Liver (tissue), 9 donors: ENCODE results near the gene CYFIP2. TPM values are rescaled to one million over a fixed set of nuclear protein-coding genes. Genes with fewer than 3 reads are reported as not detected.

Experiments used
- DNase-seq: peaks from one replicate; pipeline ENCODE4 v3.0.0-alpha.2; 2017; ENCODE audit warnings: low spot score
- H3K27ac ChIP-seq, 2 donors: one replicate each; pipeline ENCODE4 v1.7.0; 2013; ENCODE audit warnings: inconsistent platforms in 2 of 2, low read length in 2 of 2, control low read depth in 1 of 2, low read depth in 1 of 2, mild to moderate bottlenecking in 1 of 2
- H3K27me3 ChIP-seq, 4 donors: one replicate each; pipeline versions ENCODE4 v1.6.1 to v1.7.0; 2013; ENCODE audit warnings: low read length in 3 of 4, inconsistent platforms in 1 of 4, mild to moderate bottlenecking in 1 of 4, moderate library complexity in 1 of 4; ENCODE audit not compliant: control insufficient read depth in 4 of 4, insufficient read depth in 4 of 4
- H3K36me3 ChIP-seq, 4 donors: one replicate each; pipeline versions ENCODE4 v1.6.1 to v1.7.0; 2013; ENCODE audit warnings: low read length in 3 of 4, mild to moderate bottlenecking in 3 of 4, low read depth in 1 of 4, moderate library complexity in 1 of 4; ENCODE audit not compliant: control insufficient read depth in 4 of 4, insufficient read depth in 3 of 4
- H3K4me1 ChIP-seq, 4 donors: one replicate each; pipeline versions ENCODE4 v1.6.1 to v1.7.0; 2013; ENCODE audit warnings: low read length in 3 of 4, mild to moderate bottlenecking in 3 of 4, moderate library complexity in 1 of 4; ENCODE audit not compliant: control insufficient read depth in 4 of 4, insufficient read depth in 4 of 4
- H3K4me3 ChIP-seq, 3 donors: one replicate each; pipeline versions ENCODE4 v1.6.1 to v1.7.0; 2013; ENCODE audit warnings: low read length in 3 of 3, control low read depth in 1 of 3, low read depth in 1 of 3, mild to moderate bottlenecking in 1 of 3
- H3K9ac ChIP-seq, 2 donors: one replicate each; pipeline ENCODE4 v1.7.0; 2013; ENCODE audit warnings: low read length in 2 of 2, mild to moderate bottlenecking in 2 of 2, moderate library complexity in 2 of 2, control low read depth in 1 of 2, low read depth in 1 of 2
- H3K9me3 ChIP-seq, 4 donors: one replicate each; pipeline versions ENCODE4 v1.6.1 to v1.7.0; 2013; ENCODE audit warnings: low read length in 3 of 4; ENCODE audit not compliant: control insufficient read depth in 4 of 4
- EGR1 ChIP-seq, 2 donors: IDR thresholded peaks; 2 replicates each; pipeline ENCODE4 v1.6.1; 2016 to 2018; ENCODE audit warnings: antibody characterized with exemption in 2 of 2, low read depth in 2 of 2
- FOXA2 ChIP-seq: IDR thresholded peaks from 2 replicates; pipeline ENCODE4 v1.6.1; 2016; ENCODE audit warnings: antibody characterized with exemption
- GABPA ChIP-seq, 2 donors: IDR thresholded peaks in 1 of 2; conservative IDR thresholded peaks in 1 of 2; 2 replicates each; pipeline ENCODE4 v1.6.1; 2016; ENCODE audit warnings: antibody characterized with exemption in 2 of 2, mild to moderate bottlenecking in 1 of 2, moderate library complexity in 1 of 2
- HNF4A ChIP-seq, 2 donors: conservative IDR thresholded peaks; 2 replicates each; pipeline ENCODE4 v1.6.1; 2016; ENCODE audit warnings: antibody characterized with exemption in 2 of 2, mild to moderate bottlenecking in 2 of 2
- HNF4G ChIP-seq: IDR thresholded peaks from 2 replicates; pipeline ENCODE4 v1.6.1; 2016; ENCODE audit warnings: antibody characterized with exemption
- JUND ChIP-seq, 2 donors: IDR thresholded peaks; 2 replicates each; pipeline ENCODE4 v1.6.1; 2016; ENCODE audit warnings: antibody characterized with exemption in 2 of 2
- RAD21 ChIP-seq, 2 donors: IDR thresholded peaks; 2 replicates each; pipeline ENCODE4 v1.6.1; 2016; ENCODE audit warnings: antibody characterized with exemption in 2 of 2, mild to moderate bottlenecking in 2 of 2
- RXRA ChIP-seq, 2 donors: IDR thresholded peaks; 2 replicates each; pipeline ENCODE4 v1.6.1; 2017 to 2018; ENCODE audit warnings: antibody characterized with exemption in 2 of 2, mild to moderate bottlenecking in 1 of 2
- SP1 ChIP-seq: IDR thresholded peaks from 2 replicates; pipeline ENCODE4 v1.6.1; 2018; ENCODE audit warnings: antibody characterized with exemption, mild to moderate bottlenecking
- YY1 ChIP-seq: IDR thresholded peaks from 2 replicates; pipeline ENCODE4 v1.6.1; 2016; ENCODE audit warnings: antibody characterized with exemption, mild to moderate bottlenecking
- WGBS: extraction: QIAGEN DNeasy Blood & Tissue Kit; methylation state at CpG from one replicate; pipeline ENCODE4 v1.1.7; 2013; 5-methylcytosine and 5-hydroxymethylcytosine counted together
- polyA plus RNA-seq, 2 donors: library from polyadenylated mRNA; stranded (reverse) in 1 of 2; unstranded in 1 of 2; fragments of 200-250 nt in 1 of 2; fragments of >200 nt in 1 of 2; fragmentation: Nextera tagmentation in 1 of 2; extraction: Ambion mirVana in 1 of 2; gene quantifications; one replicate each; pipeline versions ENCODE4 v1.2.1 to v1.2.3, GENCODE V29; 2013 to 2015
- total RNA-seq, 2 donors: library from RNA; depleted of rRNA; stranded (reverse); fragments of >200 nt; gene quantifications; one replicate each; pipeline ENCODE4 v1.2.3, GENCODE V29; 2014
- TF ChIP-seq, protein P1 (sequence below): IDR thresholded peaks from 2 replicates; pipeline ENCODE4 v1.6.1; 2016; ENCODE audit warnings: antibody characterized with exemption, mild to moderate bottlenecking
- TF ChIP-seq, protein P2 (sequence below): IDR thresholded peaks from 2 replicates; pipeline ENCODE4 v1.6.1; 2016; ENCODE audit warnings: antibody characterized with exemption
- TF ChIP-seq, protein P3 (sequence below): IDR thresholded peaks from 2 replicates; pipeline ENCODE4 v1.6.1; 2016; ENCODE audit warnings: antibody characterized with exemption
- TF ChIP-seq, protein P4 (sequence below): fragments of 150-350 bp; IDR thresholded peaks from 2 replicates; pipeline ENCODE4 v1.5.1; 2017; ENCODE audit warnings: improper control_type of control experiment, low read depth, low read length; ENCODE audit not compliant: missing input control
- donor health status: healthy.
- donor health status: healthy.
- donor health status: healthy.
- donor health status: healthy.
- donor health status: healthy.

Gene CYFIP2
- total and polyA plus RNA-seq, 4 donors, result 12.6 to 38.9 (median 28.2) TPM

DNA sequence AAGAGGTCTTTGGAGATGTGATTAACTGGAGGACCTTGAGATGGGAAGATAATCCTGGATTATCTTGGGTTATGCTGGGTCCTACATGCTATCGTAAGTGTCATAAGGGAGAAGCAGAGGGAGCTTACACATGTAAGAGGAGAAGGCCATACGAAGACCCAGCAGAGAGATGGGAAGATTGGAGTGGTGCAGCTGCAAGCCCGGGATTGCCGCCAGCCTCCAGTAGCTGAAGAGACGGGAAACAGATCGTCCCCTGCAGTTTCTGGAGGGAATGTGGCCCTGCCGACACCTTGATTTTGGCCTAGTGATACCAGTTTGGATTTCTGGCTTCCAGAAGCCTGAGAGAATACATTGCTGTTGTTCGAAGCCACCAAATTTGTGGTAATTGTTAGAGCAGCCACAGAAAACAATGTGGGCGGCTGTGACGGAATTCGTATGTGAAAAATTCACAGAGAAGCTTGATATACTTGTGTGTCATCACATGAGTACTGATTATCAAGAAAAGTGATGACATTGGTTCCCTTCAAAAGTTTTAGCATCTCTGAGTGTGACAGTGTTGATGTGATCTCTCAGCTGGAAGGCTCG lies 86.9 kb downstream of the CYFIP2 start:
- WGBS, result 97% methylated on average over 12 of the region's 12 CpGs
- no peak for DNase-seq
- Histone ChIP-seq H3K36me3 (peaks cover 0 to 2% (median 2%) of the 10 kb centered on the region in 4 donors), H3K9ac (no peak overlapping the region), H3K27ac (no peak overlapping the region), H3K4me1 (no peaks in the 10 kb centered on the region), H3K27me3 (no peaks in the 10 kb centered on the region), H3K9me3 (no peaks in the 10 kb centered on the region), H3K4me3 (no peak overlapping the region)
- TF ChIP-seq SP1 (no peak), YY1 (no peak), EGR1 (IDR thresholded peaks at IDR 0.05; ENCODE audit: low read depth in 2 of 2) (no peak), RXRA (IDR thresholded peaks at IDR 0.05) (no peak), HNF4A (conservative IDR thresholded peaks at IDR 0.05) (no peak), GABPA (IDR thresholded peaks at IDR 0.05 in 1 of 2, conservative IDR thresholded peaks at IDR 0.05 in 1 of 2) (no peak)
- TF ChIP-seq, protein P1, sequence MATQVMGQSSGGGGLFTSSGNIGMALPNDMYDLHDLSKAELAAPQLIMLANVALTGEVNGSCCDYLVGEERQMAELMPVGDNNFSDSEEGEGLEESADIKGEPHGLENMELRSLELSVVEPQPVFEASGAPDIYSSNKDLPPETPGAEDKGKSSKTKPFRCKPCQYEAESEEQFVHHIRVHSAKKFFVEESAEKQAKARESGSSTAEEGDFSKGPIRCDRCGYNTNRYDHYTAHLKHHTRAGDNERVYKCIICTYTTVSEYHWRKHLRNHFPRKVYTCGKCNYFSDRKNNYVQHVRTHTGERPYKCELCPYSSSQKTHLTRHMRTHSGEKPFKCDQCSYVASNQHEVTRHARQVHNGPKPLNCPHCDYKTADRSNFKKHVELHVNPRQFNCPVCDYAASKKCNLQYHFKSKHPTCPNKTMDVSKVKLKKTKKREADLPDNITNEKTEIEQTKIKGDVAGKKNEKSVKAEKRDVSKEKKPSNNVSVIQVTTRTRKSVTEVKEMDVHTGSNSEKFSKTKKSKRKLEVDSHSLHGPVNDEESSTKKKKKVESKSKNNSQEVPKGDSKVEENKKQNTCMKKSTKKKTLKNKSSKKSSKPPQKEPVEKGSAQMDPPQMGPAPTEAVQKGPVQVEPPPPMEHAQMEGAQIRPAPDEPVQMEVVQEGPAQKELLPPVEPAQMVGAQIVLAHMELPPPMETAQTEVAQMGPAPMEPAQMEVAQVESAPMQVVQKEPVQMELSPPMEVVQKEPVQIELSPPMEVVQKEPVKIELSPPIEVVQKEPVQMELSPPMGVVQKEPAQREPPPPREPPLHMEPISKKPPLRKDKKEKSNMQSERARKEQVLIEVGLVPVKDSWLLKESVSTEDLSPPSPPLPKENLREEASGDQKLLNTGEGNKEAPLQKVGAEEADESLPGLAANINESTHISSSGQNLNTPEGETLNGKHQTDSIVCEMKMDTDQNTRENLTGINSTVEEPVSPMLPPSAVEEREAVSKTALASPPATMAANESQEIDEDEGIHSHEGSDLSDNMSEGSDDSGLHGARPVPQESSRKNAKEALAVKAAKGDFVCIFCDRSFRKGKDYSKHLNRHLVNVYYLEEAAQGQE, result no peak
- TF ChIP-seq, protein P2, sequence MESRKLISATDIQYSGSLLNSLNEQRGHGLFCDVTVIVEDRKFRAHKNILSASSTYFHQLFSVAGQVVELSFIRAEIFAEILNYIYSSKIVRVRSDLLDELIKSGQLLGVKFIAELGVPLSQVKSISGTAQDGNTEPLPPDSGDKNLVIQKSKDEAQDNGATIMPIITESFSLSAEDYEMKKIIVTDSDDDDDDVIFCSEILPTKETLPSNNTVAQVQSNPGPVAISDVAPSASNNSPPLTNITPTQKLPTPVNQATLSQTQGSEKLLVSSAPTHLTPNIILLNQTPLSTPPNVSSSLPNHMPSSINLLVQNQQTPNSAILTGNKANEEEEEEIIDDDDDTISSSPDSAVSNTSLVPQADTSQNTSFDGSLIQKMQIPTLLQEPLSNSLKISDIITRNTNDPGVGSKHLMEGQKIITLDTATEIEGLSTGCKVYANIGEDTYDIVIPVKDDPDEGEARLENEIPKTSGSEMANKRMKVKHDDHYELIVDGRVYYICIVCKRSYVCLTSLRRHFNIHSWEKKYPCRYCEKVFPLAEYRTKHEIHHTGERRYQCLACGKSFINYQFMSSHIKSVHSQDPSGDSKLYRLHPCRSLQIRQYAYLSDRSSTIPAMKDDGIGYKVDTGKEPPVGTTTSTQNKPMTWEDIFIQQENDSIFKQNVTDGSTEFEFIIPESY, result no peak
- TF ChIP-seq, protein P3, sequence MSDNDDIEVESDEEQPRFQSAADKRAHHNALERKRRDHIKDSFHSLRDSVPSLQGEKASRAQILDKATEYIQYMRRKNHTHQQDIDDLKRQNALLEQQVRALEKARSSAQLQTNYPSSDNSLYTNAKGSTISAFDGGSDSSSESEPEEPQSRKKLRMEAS, result no peak

DNA sequence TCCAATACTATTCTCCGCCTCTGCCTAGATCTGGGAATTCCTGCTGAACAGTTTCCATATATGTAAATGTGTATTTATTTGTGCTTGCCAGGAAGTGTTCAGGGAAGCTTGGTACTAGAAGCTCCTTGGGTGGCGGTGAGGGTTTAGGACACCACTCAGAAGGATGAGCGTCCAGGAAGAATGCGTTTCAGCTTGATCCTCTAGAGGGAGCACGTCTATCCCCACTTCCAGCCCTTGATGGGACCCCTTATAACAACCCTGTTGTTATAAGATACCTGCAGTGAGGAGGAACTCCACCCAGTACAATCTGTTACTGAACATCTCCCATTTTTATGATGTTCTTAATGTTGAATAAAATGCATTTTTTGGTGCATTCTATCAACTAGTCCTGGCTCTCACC lies 88.9 kb downstream of the CYFIP2 start:
- no peaks in the 10 kb centered on the region for H3K4me1 ChIP-seq
- DNase-seq, result no peak
- TF ChIP-seq, protein P3, result no peak
- TF ChIP-seq EGR1 (IDR thresholded peaks at IDR 0.05; ENCODE audit: low read depth in 2 of 2) (no peak), SP1 (no peak), RXRA (IDR thresholded peaks at IDR 0.05) (no peak), JUND (IDR thresholded peaks at IDR 0.05) (no peak), FOXA2 (no peak), GABPA (IDR thresholded peaks at IDR 0.05 in 1 of 2, conservative IDR thresholded peaks at IDR 0.05 in 1 of 2) (no peak), HNF4G (no peak), HNF4A (conservative IDR thresholded peaks at IDR 0.05) (no peak), RAD21 (IDR thresholded peaks at IDR 0.05) (no peak)
- TF ChIP-seq, protein P4, sequence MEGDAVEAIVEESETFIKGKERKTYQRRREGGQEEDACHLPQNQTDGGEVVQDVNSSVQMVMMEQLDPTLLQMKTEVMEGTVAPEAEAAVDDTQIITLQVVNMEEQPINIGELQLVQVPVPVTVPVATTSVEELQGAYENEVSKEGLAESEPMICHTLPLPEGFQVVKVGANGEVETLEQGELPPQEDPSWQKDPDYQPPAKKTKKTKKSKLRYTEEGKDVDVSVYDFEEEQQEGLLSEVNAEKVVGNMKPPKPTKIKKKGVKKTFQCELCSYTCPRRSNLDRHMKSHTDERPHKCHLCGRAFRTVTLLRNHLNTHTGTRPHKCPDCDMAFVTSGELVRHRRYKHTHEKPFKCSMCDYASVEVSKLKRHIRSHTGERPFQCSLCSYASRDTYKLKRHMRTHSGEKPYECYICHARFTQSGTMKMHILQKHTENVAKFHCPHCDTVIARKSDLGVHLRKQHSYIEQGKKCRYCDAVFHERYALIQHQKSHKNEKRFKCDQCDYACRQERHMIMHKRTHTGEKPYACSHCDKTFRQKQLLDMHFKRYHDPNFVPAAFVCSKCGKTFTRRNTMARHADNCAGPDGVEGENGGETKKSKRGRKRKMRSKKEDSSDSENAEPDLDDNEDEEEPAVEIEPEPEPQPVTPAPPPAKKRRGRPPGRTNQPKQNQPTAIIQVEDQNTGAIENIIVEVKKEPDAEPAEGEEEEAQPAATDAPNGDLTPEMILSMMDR, result no peak
- TF ChIP-seq, protein P1, result no peak
- TF ChIP-seq, protein P2, result no peak
- no peak overlapping the region for H3K9ac ChIP-seq
- H3K36me3 ChIP-seq, result peaks cover 2 to 5% (median 2%) of the 10 kb centered on the region in 4 donors
- 77% methylated on average over 5 of the region's 5 CpGs for WGBS
- H3K27me3 ChIP-seq, result no peaks in the 10 kb centered on the region
- H3K9me3 ChIP-seq, result no peaks in the 10 kb centered on the region
- no peak overlapping the region for H3K4me3 ChIP-seq
- no peak overlapping the region for H3K27ac ChIP-seq
